Measurements from ENCODE around the gene MB21D2.
"Not testable (repeated sequence)": the region's sequence is repeated elsewhere in the genome, so short reads cannot be mapped to it uniquely, and the experiment has no call there.

MB21D2 gene

GRCh38 chr3:192917404-192918274 lies at the start of gene MB21D2:
Gene MB21D2 (minus strand): TSS chr3:192917856. CDS start chr3:192917840, 16 bp downstream.
- DNase-seq (ENCODE audit: low read depth in 2 of 2): peak; percentile 29 to 36

GRCh38 chr3:192964959-192965719 lies 47.5 kb upstream of the MB21D2 start:
- not testable (repeated sequence) for DNase-seq (ENCODE audit: low read depth in 2 of 2)

GRCh38 chr3:192959773-192960172 lies 42.1 kb upstream of the MB21D2 start:
- no peak for DNase-seq (ENCODE audit: low read depth in 2 of 2)

GRCh38 chr3:192958219-192958872 lies 40.7 kb upstream of the MB21D2 start:
- no peak for DNase-seq (ENCODE audit: low read depth in 2 of 2)

- DNase-seq (ENCODE audit: low read depth in 2 of 2): no peak
Observed at GRCh38 chr3:192957441-192958021, 39.9 kb upstream of the MB21D2 start.

- DNase-seq (ENCODE audit: low read depth in 2 of 2): no peak
Observed at GRCh38 chr3:192953926-192954325, 36.3 kb upstream of the MB21D2 start.

GRCh38 chr3:192947421-192947820 lies 29.8 kb upstream of the MB21D2 start:
- no peak for DNase-seq (ENCODE audit: low read depth in 2 of 2)

GRCh38 chr3:192943393-192943792 lies 25.7 kb upstream of the MB21D2 start:
- DNase-seq (ENCODE audit: low read depth in 2 of 2): no peak

- no peak for DNase-seq (ENCODE audit: low read depth in 2 of 2)
Observed at GRCh38 chr3:192942625-192943024, 25.0 kb upstream of the MB21D2 start.

- DNase-seq (ENCODE audit: low read depth in 2 of 2): no peak
Observed at GRCh38 chr3:192940129-192940528, 22.5 kb upstream of the MB21D2 start.

GRCh38 chr3:192935441-192935840 lies 17.8 kb upstream of the MB21D2 start:
- DNase-seq (ENCODE audit: low read depth in 2 of 2): no peak

- DNase-seq (ENCODE audit: low read depth in 2 of 2): no peak
Observed at GRCh38 chr3:192933779-192934460, 16.3 kb upstream of the MB21D2 start.

GRCh38 chr3:192933259-192933658 lies 15.6 kb upstream of the MB21D2 start:
- DNase-seq (ENCODE audit: low read depth in 2 of 2): no peak

GRCh38 chr3:192931825-192932224 lies 14.2 kb upstream of the MB21D2 start:
- no peak for DNase-seq (ENCODE audit: low read depth in 2 of 2)

GRCh38 chr3:192930577-192930976 lies 12.9 kb upstream of the MB21D2 start:
- no peak for DNase-seq (ENCODE audit: low read depth in 2 of 2)

GRCh38 chr3:192929755-192930547 lies 12.3 kb upstream of the MB21D2 start:
- DNase-seq (ENCODE audit: low read depth in 2 of 2): no peak

GRCh38 chr3:192929146-192929545 lies 11.5 kb upstream of the MB21D2 start:
- no peak for DNase-seq (ENCODE audit: low read depth in 2 of 2)

- no peak for DNase-seq (ENCODE audit: low read depth in 2 of 2)
Observed at GRCh38 chr3:192928720-192929119, 11.1 kb upstream of the MB21D2 start.

- no peak for DNase-seq (ENCODE audit: low read depth in 2 of 2)
Observed at GRCh38 chr3:192928016-192928415, 10.4 kb upstream of the MB21D2 start.

GRCh38 chr3:192927016-192927415 lies 9.4 kb upstream of the MB21D2 start:
- no peak for DNase-seq (ENCODE audit: low read depth in 2 of 2)

- DNase-seq (ENCODE audit: low read depth in 2 of 2): no peak
Observed at GRCh38 chr3:192923731-192924130, 6.1 kb upstream of the MB21D2 start.

All from stimulated activated CD8-positive, alpha-beta memory T cell treated with anti-CD3 and anti-CD28 coated beads, Interleukin-7, amount 100 ng/mL, for 4 hours (primary cell).